Measurements from ENCODE around the gene TAS2R3. TPM values are rescaled to one million over a fixed set of nuclear protein-coding genes. Genes with fewer than 3 reads are reported as not detected.

TAS2R3 gene
- total RNA-seq, 1 experiment from 2014 or later = 0.97 TPM

GRCh38 chr7:141785706-141786552 lies 22.0 kb downstream of the TAS2R3 start:
- DNase-seq (ENCODE audit: low spot score) = peak; percentile 82

GRCh38 chr7:141788296-141788695 lies 24.4 kb downstream of the TAS2R3 start:
- no peak for DNase-seq (ENCODE audit: low spot score)

GRCh38 chr7:141789917-141790316 lies 26.0 kb downstream of the TAS2R3 start, which contains the start of gene TAS2R5:
TSS of gene TAS2R5 (plus strand) at chr7:141790217. CDS start at chr7:141790362, 145 bp downstream.
- no peak for DNase-seq (ENCODE audit: low spot score)

GRCh38 chr7:141792526-141792925 lies 28.6 kb downstream of the TAS2R3 start:
- DNase-seq (ENCODE audit: low spot score) = no peak

Small RNA genes lying within 50 kb of the gene (small RNA-seq; reads per million reads assigned to genes)
- gene RNU1-82P = not detected

Other genes starting within 250 kb of the TAS2R3 start
- gene AGK, start 212.7 kb upstream of the TAS2R3 start, total RNA-seq (2014; rRNA removed; shearing (Covaris generic)) = 22.1 and 26.4 TPM in 2 replicates
- 19.6 and 20.4 TPM in 2 replicates for gene DENND11, start 61.9 kb upstream of the TAS2R3 start, total RNA-seq (2014; rRNA removed; shearing (Covaris generic))
- 0.03 TPM in 1 of 2 replicates, not detected in the other for gene WEE2, start 55.7 kb upstream of the TAS2R3 start, total RNA-seq (2014; rRNA removed; shearing (Covaris generic))
- gene SSBP1, start 25.7 kb upstream of the TAS2R3 start, total RNA-seq (2014; rRNA removed; shearing (Covaris generic)) = 194 and 242 TPM in 2 replicates
- gene TAS2R4, start 12.6 kb downstream of the TAS2R3 start, total RNA-seq (2014; rRNA removed; shearing (Covaris generic)) = 0.13 and 0.23 TPM in 2 replicates
- 0.10 and 0.26 TPM in 2 replicates for gene TAS2R5, start 26.1 kb downstream of the TAS2R3 start, total RNA-seq (2014; rRNA removed; shearing (Covaris generic))
- gene PRSS37, start 77.4 kb downstream of the TAS2R3 start, total RNA-seq (2014; rRNA removed; shearing (Covaris generic)) = not detected in 2 replicates
- not detected in 2 replicates for gene OR9A4, start 152.3 kb downstream of the TAS2R3 start, total RNA-seq (2014; rRNA removed; shearing (Covaris generic))
- not detected in 2 replicates for gene CLEC5A, start 182.9 kb downstream of the TAS2R3 start, total RNA-seq (2014; rRNA removed; shearing (Covaris generic))
- 0.08 and 0.36 TPM in 2 replicates for gene TAS2R38, start 209.7 kb downstream of the TAS2R3 start, total RNA-seq (2014; rRNA removed; shearing (Covaris generic))
- gene MGAM, start 231.8 kb downstream of the TAS2R3 start, total RNA-seq (2014; rRNA removed; shearing (Covaris generic)) = under 0.01 and 0.05 TPM in 2 replicates